ENCODE results near the gene ZBTB3. TPM values are rescaled to one million over a fixed set of nuclear protein-coding genes. Genes with fewer than 3 reads are reported as not detected.

ZBTB3 gene
- total RNA-seq, 1 donor from 2014 or later: 12.6 TPM

Other genes with a start within 250 kb of the ZBTB3 start
- 562 and 666 TPM in 2 replicates for gene AHNAK, start 207.4 kb downstream of the ZBTB3 start, total RNA-seq
- gene EEF1G, start 180.3 kb downstream of the ZBTB3 start, total RNA-seq: 1,186 and 1,947 TPM in 2 replicates
- gene TUT1, start 162.6 kb downstream of the ZBTB3 start, total RNA-seq: 12.8 and 16.8 TPM in 2 replicates
- gene MTA2, start 152.3 kb downstream of the ZBTB3 start, total RNA-seq: 143 and 154 TPM in 2 replicates
- 33.2 and 83.2 TPM in 2 replicates for gene EML3, start 141.4 kb downstream of the ZBTB3 start, total RNA-seq
- gene ROM1, start 140.9 kb downstream of the ZBTB3 start, total RNA-seq: 1.4 and 2.3 TPM in 2 replicates
- gene B3GAT3, start 132.2 kb downstream of the ZBTB3 start, total RNA-seq: 38.3 and 42.5 TPM in 2 replicates
- gene GANAB, start 107.5 kb downstream of the ZBTB3 start, total RNA-seq: 295 and 372 TPM in 2 replicates
- 29.0 and 29.5 TPM in 2 replicates for gene INTS5, start 100.9 kb downstream of the ZBTB3 start, total RNA-seq
- gene C11orf98, start 89.0 kb downstream of the ZBTB3 start, total RNA-seq: 49.7 and 56.8 TPM in 2 replicates
- 2.4 and 2.5 TPM in 2 replicates for gene CSKMT, start 88.8 kb downstream of the ZBTB3 start, total RNA-seq
- 7.8 and 9.9 TPM in 2 replicates for gene UQCC3, start 82.5 kb downstream of the ZBTB3 start, total RNA-seq
- gene LBHD1, start 81.9 kb downstream of the ZBTB3 start, total RNA-seq: 2.1 and 7.1 TPM in 2 replicates
- 134 and 162 TPM in 2 replicates for gene UBXN1, start 75.1 kb downstream of the ZBTB3 start, total RNA-seq
- not detected in 2 replicates for gene LRRN4CL, start 64.6 kb downstream of the ZBTB3 start, total RNA-seq
- 34.8 and 36.4 TPM in 2 replicates for gene BSCL2, start 46.7 kb downstream of the ZBTB3 start, total RNA-seq
- not detected in 2 replicates for gene GNG3, start 46.5 kb downstream of the ZBTB3 start, total RNA-seq
- 13.2 and 23.6 TPM in 2 replicates for gene HNRNPUL2, start 26.7 kb downstream of the ZBTB3 start, total RNA-seq
- gene TTC9C, start 25.7 kb downstream of the ZBTB3 start, total RNA-seq: 34.9 and 35.2 TPM in 2 replicates
- 75.5 and 88.6 TPM in 2 replicates for gene POLR2G, start 7.4 kb upstream of the ZBTB3 start, total RNA-seq
- gene TAF6L, start 17.2 kb upstream of the ZBTB3 start, total RNA-seq: 20.6 and 21.8 TPM in 2 replicates
- 63.9 and 65.4 TPM in 2 replicates for gene TMEM179B, start 33.2 kb upstream of the ZBTB3 start, total RNA-seq
- 16.8 and 23.2 TPM in 2 replicates for gene TMEM223, start 37.8 kb upstream of the ZBTB3 start, total RNA-seq
- gene NXF1, start 51.3 kb upstream of the ZBTB3 start, total RNA-seq: 38.1 and 63.2 TPM in 2 replicates
- gene STX5, start 77.9 kb upstream of the ZBTB3 start, total RNA-seq: 36.7 and 37.1 TPM in 2 replicates
- gene TEX54, start 78.7 kb upstream of the ZBTB3 start, total RNA-seq: not detected in 2 replicates
- 32.3 and 37.5 TPM in 2 replicates for gene WDR74, start 85.4 kb upstream of the ZBTB3 start, total RNA-seq
- gene SLC3A2, start 126.7 kb upstream of the ZBTB3 start, total RNA-seq: 128 and 157 TPM in 2 replicates
- gene CHRM1, start 167.2 kb upstream of the ZBTB3 start, total RNA-seq: not detected in 2 replicates
- gene SLC22A6, start 230.8 kb upstream of the ZBTB3 start, total RNA-seq: not detected in 2 replicates

Measured in glomerular endothelial cell (primary cell).